Kidney glomerular epithelial cell (primary cell): ENCODE results near the gene SCAF4.
"Not testable (repeated sequence)": the region's sequence is repeated elsewhere in the genome, so short reads cannot be mapped to it uniquely, and the experiment has no call there.

ENCODE experiments used
- DNase-seq: peaks from one replicate; lab custom pipeline; 2025; lab: John Stamatoyannopoulos, UW

Gene SCAF4

DNA sequence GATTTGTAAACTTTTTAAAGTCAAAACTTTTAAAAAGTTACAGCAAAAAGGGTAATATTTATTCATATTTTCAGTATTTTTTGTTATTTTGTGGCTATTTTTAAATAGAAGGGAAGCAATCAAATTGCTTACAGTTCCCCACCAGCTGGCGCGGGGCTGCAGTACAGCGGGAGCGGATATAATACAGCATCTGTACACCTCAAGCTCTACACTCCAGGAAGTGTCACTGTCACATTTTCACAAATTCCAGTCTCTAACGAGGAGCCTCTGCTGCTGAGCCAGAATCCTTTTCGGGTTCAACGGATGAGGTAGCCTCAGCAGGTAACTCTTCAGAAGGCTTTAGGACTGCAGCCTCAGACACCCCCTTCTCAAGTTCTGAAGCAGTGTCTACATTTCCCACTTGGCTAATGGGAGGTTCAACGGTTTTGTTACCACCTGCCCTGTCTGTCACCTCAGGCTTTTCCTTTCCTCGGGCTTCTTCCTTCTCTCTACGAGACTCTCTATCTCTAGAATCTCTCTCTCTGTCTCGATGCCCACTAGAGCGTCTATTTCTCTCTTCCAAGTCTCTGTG lies 60.7 kb downstream of the SCAF4 start:
- no peak for DNase-seq

DNA sequence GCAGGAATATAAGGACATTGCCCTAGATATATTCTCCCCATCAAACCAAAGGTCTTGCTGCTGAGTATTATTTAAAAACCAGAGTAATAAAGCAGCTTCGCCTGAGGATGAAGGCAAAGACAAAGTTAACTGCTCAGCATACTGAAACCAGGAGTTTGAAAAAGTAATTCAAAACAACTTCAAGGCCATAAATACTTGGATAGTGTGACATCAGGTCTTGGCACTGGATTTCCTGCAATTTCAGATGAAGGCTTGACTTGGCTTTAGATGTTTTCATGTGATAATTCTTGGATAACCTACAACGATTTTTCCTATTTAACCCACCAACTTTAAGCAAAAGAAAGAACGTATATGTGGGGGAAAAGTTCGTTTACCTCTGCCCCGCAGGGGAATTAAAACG lies 61.8 kb downstream of the SCAF4 start:
- no peak for DNase-seq

DNA sequence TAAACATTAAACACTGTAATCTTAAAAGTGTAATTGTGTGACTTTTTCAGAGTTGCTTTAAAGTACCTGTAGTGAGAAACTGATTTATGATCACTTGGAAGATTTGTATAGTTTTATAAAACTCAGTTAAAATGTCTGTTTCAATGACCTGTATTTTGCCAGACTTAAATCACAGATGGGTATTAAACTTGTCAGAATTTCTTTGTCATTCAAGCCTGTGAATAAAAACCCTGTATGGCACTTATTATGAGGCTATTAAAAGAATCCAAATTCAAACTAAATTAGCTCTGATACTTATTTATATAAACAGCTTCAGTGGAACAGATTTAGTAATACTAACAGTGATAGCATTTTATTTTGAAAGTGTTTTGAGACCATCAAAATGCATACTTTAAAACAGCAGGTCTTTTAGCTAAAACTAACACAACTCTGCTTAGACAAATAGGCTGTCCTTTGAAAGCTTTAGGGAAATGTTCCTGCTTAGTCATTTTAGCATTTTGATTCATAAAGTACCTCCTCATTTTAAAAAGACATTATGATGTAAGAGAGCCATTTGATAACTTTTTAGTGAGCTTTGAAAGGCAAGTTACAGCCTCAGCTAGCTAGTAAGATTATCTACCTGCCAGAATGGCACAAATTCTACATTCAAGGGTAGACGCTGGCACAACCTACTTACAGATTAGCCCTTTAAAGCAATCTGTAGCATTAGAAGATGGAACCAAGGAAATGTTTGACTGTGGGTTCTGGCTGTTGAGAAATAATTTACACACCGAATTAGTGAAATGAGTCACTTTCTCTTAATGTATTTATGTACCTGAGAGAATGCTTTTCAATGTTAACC lies 63.0 kb downstream of the SCAF4 start:
- DNase-seq: no peak

DNA sequence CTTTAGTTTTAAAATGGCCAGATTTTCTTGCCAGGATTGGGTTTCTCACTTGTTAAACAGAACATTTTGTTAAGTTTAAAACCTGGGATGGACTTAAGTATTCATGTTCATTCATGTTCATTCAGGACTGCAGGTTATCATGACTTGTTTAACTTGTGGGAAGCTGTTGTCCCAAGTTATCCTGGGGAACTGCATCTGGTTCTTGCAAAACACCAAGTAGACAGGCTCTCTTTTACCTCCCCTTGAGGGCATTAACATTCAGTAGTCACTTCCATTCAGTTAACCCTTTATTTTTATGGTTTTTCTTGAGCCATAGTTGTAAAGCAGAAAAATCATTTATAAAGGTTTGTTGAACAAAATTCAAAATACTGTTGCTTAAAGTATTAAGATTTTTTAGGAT lies 64.3 kb downstream of the SCAF4 start:
- DNase-seq: no peak

DNA sequence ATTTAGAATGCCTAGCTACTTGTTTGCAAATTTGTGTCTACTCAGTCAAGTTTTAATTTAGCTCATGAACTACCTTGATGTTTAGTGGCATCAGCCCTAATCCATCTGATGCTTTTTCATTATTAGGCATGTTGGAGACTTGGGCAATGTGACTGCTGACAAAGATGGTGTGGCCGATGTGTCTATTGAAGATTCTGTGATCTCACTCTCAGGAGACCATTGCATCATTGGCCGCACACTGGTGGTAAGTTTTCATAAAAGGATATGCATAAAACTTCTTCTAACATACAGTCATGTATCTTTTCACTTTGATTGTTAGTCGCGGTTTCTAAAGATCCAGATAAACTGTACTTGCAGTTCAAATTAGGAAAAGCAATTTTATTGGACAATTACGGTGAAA lies 64.8 kb downstream of the SCAF4 start:
- no peak for DNase-seq

DNA sequence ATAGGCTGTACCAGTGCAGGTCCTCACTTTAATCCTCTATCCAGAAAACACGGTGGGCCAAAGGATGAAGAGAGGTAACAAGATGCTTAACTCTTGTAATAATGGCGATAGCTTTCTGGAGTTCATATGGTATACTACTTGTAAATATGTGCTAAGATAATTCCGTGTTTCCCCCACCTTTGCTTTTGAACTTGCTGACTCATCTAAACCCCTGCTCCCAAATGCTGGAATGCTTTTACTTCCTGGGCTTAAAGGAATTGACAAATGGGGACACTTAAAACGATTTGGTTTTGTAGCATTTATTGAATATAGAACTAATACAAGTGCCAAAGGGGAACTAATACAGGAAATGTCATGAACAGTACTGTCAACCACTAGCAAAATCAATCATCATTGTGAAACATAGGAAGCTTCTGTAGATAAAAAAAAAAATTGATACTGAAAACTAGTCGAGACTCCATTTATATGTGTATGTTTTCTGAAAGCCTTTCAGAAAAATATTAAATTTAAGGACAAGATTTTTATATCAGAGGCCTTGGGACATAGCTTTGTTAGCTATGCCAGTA lies 65.4 kb downstream of the SCAF4 start:
- no peak for DNase-seq

DNA sequence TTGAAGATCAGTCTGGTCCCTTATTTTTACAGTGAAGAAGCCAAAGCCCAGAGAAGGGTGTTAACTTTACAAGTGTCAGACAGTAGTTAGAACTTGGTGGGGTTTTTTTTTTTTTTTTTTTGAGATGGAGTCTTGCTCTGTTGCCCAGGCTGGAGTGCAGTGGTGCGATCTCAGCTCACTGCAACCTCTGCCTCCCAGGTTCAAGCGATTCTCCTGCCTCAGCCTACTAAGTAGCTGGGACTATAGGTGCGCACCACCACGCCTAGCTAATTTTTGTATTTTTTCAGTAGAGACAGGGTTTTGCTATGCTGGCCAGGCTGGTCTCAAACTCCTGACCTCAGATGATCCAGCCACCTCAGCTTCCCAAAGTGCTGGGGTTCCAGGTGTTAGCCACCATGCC lies 66.0 kb downstream of the SCAF4 start:
- DNase-seq: not testable (repeated sequence)

DNA sequence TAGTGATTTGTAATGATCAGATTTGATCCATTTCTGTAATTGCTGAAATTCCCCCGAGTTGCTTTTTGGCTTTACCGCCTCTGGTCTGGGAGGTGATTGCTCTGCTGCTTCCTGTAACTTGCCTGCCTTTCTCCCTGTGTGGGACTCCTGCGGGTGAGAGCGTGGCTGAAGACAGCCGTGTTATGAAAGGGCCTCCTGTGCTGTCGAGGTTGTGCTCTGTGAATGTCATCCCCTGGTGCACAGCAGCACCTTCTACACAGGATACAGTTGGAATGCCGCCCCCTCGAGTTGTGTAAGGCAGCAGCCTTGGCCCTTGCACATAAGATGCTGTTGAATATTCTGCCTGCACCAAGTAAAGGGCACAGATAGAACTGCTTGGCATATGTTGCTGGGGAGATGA lies 66.5 kb downstream of the SCAF4 start:
- no peak for DNase-seq

DNA sequence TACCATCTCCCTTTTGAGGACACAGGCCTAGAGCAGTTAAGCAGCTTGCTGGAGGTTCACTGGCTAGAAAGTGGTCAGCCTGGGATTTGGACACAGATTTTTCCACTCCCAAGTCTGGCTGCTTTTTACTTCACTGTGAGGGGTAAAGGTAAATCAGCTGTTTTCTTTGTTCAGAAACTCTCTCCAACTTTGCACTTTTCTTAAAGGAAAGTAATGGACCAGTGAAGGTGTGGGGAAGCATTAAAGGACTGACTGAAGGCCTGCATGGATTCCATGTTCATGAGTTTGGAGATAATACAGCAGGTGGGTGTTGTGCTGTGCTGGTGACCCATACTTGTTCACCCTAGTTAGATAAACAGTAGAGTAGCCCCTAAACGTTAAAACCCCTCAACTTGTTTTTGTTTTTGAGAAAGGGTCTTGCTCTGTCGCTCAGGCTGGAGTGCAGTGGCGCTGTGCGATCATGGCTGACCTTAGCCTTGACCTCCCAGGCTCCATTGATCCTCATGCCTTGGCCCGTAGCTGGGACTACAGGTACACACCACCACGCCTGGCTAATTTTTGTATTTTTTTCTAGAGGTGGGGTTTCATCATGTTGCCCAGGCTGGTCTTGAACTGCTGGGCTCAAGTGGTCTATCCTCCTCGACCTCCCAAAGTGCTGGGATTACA lies 68.2 kb downstream of the SCAF4 start:
- no peak for DNase-seq

DNA sequence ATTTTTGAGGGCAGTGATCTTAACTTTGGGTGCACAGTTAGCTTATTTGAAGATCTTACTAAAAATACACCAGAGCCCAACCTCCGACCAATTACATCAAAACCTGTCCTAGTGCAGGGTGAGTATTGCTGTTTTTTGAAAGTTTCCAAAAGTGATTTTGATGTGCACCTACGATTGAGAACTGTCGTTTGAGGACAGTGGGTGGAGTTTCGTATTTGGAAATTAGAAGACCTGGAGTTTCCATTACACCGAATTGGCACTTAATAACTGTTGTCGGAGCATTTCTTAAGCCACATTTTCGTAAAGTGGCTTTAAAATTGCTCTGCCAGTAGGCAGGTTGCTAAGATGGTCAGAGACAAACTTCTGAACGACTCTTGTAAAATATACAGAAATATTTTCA lies 71.3 kb downstream of the SCAF4 start:
- DNase-seq: no peak

DNA sequence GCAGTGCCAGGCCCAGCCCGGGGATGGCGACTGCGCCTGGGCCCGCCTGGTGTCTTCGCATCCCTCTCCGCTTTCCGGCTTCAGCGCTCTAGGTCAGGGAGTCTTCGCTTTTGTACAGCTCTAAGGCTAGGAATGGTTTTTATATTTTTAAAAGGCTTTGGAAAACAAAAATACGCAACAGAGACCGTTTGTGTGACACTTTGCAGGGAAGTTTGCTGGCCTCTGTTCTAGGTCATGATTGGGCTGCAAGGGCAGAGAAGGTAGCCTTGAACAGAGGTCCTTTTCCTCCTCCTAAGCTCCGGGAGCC lies 71.7 kb downstream of the SCAF4 start:
- DNase-seq: no peak

DNA sequence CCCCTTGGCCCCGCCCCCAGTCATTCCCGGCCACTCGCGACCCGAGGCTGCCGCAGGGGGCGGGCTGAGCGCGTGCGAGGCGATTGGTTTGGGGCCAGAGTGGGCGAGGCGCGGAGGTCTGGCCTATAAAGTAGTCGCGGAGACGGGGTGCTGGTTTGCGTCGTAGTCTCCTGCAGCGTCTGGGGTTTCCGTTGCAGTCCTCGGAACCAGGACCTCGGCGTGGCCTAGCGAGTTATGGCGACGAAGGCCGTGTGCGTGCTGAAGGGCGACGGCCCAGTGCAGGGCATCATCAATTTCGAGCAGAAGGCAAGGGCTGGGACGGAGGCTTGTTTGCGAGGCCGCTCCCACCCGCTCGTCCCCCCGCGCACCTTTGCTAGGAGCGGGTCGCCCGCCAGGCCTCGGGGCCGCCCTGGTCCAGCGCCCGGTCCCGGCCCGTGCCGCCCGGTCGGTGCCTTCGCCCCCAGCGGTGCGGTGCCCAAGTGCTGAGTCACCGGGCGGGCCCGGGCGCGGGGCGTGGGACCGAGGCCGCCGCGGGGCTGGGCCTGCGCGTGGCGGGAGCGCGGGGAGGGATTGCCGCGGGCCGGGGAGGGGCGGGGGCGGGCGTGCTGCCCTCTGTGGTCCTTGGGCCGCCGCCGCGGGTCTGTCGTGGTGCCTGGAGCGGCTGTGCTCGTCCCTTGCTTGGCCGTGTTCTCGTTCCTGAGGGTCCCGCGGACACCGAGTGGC lies 72.2 kb downstream of the SCAF4 start, which contains the start of gene SOD1:
Gene SOD1, plus strand, starts transcription at position 158 of the 723 bp plus-strand sequence. Its CDS starts 77 bp downstream, at position 235.
- DNase-seq: peak; percentile 92

DNA sequence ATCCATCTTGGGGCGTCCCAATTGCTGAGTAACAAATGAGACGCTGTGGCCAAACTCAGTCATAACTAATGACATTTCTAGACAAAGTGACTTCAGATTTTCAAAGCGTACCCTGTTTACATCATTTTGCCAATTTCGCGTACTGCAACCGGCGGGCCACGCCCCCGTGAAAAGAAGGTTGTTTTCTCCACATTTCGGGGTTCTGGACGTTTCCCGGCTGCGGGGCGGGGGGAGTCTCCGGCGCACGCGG lies 72.7 kb downstream of the SCAF4 start:
- DNase-seq: no peak

DNA sequence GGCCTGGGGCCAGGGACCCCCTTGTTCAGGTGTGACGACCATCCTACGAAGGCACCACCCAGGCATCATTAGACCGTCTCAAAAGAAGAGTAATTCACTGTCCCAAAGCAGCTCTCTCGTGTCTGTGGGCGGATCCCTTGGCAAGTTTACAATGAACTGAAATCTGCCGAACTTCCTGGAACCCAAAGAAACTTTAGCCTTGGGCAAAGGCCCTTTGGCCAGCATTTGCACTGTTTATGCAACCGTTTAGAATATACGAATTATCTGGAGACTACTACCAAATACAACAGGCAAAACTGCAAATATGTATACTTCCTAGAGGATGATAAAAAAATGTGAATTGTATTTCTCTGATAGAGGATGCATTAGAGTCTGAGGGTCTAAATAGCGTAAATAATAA lies 73.9 kb downstream of the SCAF4 start:
- no peak for DNase-seq

DNA sequence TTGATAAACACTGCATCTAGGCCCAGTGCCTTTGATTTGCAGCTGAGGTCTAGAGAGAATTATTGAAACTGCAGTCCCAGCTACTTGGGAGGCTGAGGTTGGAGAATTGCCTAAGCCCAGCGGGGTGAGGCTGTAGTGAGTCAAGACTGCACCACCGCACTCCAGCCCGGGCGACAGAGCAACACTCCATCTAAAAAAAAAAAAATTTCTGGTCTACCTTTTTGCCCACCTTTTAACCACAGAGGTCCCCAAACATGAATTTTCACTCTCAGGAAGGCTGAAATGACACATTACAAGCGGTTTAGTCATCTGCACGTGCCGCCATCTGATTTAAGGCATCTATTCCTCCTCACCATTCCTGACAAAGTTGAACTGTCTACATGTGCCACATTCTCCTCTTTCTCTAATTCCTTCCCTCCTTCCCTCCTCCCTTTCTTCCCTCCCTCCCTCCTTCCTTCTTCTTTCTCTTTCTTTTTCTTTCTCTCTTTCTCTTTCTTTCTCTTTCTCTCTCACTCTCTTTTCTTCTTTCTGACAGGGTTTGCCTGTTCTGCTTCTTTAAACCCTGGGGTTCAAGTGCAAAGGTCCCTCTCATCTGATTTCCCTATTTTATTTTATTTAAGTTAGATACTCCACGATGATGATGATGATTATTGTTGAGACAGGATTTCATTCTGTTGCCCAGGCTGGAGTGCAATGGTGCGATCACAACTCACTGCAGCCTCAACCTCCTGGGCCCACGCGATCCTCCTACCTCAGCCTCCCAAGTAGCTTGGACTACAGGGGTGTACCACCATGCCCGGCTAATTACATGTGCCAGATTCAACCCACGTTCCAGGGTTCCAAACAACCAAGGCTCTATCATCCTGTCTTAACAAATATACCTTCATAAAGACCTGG lies 75.5 kb downstream of the SCAF4 start:
- peak; percentile 3 for DNase-seq

DNA sequence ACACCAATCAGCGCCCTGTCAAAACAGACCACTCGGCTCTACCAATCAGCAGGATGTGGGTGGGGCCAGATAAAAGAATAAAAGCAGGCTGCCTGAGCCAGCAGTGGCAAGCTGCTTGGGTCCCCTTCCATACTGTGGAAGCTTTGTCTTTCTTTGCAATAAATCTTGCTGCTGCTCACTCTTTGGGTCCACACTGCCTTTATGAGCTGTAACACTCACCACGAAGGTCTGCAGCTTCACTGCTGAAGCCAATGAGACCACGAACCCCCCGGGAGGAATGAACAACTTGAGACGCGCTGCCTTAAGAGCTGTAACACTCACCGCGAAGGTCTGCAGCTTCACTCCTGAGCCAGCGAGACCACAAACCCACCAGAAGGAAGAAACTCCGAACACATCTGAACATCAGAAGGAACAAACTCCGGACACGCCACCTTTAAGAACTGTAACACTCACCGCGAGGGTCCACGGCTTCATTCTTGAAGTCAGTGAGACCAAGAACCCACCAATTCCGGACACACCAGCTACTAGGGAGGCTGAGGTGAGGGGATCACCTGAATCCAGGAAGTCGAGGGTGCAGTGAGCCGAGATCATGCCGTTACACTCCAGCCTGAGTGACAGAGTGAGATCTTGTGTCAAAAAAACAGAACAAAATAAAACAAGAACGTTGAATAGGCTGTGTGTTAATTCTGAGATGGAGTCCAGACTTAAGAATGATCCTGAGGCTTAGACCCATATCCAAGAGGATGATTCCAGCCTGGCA lies 76.9 kb downstream of the SCAF4 start:
- not testable (repeated sequence) for DNase-seq

DNA sequence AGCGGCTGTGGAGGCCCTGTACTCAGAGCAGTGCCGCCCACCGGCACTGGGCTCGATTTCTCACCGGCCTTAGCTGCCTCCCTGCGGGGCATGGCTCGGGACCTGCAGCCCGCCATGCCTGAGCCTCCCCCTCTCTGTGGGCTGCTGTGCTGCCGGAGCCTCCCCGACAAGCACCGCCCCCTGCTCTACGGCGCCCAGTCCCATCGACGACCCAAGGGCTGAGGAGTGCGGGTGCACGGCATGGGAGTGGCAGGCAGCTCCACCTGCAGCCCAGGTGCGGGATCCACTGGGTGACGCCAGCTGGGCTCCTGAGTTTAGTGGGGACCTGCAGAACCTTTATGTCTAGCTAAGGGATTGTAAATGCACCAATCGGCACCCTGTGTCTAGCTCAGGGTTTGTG lies 77.6 kb downstream of the SCAF4 start:
- DNase-seq: no peak

DNA sequence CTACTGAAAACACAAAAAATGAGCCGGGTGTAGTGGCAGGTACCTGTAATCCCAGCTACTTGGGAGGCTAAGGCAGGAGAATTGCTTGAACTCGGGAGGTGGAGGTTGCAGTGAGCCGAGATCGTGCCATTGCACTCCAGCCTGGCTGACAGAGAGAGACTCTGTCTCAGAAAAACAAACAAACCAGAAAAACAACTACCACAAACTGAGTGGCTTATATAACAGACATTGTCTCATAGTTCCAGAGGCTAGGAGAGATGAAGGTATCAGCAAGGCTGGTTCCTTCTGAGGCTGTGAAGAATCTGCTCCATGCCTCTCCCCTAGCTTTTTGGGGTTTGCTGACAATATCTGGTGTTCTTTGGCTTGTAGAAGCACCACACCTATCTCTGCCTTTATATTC lies 80.4 kb downstream of the SCAF4 start:
- not testable (repeated sequence) for DNase-seq

DNA sequence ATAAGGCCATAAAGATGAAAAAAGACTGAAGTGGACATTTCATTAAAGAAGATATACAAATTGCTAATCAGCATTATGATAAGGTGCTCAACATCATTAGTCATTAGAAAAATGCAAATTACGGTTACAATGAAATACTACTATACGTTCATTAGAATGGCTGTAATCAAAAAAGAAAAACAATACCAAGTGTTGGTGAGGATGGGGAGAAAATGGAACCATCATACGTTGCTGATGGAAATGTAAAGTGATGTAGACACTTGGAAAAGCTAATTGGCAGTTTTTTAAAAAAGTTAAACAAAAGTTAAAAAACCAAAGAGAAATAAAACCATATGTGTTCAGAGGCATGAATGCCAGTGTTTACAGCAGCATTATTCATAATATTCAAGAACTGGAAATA lies 81.0 kb downstream of the SCAF4 start:
- no peak for DNase-seq

DNA sequence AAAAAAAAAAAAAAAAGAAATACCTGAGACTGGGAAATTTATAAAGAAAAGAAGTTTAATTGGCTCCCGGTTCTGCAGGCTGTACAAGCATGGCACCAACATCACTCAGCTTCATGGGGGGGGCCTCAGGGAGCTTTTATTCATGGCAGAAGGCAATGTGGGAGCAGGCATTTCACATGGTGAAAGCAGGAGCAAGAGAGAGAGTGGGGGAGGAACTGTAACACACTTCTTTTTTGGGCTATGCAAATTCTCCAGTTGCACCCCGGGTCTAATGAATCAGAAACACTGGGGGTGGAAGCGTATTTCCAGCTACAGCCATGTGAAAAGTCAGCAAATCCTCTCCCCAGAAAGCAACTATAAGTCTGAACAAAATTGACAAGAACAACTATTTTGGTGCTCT lies 84.3 kb downstream of the SCAF4 start:
- no peak for DNase-seq

DNA sequence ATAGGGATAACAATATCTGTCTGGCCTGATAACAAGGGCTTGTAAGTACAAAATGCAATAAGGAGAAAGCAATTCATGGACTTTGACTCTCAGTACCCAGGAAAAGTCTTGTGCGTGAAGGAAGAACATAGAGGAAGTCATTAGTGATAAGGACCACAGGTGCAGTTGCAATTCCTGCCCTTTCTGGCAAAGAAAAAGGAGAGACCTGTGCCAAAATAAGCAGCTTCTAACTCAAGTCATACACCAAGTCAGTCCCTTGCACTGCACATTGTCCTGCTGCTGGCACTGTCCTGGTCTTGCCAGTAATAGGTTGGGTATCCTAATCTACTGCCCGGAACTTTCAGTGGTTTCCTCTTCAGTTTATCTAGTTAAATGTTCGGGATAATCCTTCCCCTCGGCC lies 87.3 kb downstream of the SCAF4 start:
- DNase-seq: no peak
